GM21515 (cell line): ENCODE results near the gene AEBP1.

Experiments used
- ATAC-seq: cut with Tn5 transposase; IDR thresholded peaks from one replicate; pipeline ENCODE4 v1.9.1; 2021; ENCODE audit not compliant: unreplicated experiment

The AEBP1 gene

DNA sequence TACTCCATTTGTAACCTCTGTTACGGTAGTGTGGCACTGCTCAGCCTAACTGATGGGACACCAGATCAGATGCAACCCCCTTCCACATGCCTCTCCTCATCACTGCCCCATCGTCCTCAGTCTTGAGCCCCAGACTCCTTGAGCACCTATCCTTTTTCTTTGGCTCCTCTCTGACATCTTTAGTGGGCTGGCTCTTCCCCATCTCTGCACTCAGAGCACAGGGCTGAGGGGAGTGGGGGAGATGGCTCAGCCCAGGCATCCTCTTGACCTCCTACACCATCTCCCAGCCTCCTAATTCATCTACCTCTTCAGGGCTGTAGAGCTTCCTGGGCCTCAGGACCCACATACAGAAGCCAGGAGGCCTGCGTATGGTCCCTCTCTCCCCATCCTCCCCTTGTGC, 20.3 kb upstream of the AEBP1 start:
- ATAC-seq: no peak

DNA sequence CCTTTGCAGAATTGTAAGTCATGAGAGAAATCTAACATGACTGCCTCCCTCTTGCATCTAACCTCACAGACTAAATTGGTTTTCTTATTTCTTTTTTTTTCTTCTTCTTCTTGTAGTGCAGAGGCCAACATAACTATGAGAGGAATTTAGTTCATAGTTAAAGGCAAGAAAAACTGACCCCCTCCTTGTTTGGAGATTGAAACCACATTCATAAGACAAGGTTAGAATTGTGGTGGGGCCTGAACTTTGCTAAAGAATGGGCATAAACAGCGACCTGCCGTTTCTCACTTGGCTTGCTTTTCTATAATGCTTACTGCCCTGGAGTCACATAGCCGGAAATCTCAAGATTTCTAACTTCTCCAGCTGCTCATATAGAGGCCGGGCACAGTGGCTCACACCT, 19.4 kb upstream of the AEBP1 start:
- ATAC-seq: no peak

DNA sequence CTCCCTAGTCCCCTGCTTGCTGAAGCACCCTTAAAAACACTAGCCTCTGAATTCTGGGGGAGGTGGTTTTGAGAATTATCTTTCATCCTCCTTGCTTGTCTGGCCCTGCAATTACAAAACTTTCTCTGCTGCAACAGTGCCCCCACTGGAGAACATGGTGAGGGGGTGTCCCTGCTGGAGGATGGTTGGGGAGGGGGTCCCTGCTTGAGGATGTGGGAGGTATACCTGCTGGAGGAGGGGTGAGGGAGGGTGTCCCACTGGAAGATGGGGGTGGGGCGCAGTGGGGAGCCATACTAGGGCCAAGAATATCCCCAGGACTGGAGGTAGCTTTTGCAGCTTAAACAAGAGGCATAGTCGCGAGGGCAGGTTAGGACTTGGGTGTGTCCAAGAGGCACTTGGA, 18.6 kb upstream of the AEBP1 start:
- no peak for ATAC-seq

- no peak for ATAC-seq
These were observed 17.5 kb upstream of the AEBP1 start for GRCh38 chr7:44086627-44087026.

DNA sequence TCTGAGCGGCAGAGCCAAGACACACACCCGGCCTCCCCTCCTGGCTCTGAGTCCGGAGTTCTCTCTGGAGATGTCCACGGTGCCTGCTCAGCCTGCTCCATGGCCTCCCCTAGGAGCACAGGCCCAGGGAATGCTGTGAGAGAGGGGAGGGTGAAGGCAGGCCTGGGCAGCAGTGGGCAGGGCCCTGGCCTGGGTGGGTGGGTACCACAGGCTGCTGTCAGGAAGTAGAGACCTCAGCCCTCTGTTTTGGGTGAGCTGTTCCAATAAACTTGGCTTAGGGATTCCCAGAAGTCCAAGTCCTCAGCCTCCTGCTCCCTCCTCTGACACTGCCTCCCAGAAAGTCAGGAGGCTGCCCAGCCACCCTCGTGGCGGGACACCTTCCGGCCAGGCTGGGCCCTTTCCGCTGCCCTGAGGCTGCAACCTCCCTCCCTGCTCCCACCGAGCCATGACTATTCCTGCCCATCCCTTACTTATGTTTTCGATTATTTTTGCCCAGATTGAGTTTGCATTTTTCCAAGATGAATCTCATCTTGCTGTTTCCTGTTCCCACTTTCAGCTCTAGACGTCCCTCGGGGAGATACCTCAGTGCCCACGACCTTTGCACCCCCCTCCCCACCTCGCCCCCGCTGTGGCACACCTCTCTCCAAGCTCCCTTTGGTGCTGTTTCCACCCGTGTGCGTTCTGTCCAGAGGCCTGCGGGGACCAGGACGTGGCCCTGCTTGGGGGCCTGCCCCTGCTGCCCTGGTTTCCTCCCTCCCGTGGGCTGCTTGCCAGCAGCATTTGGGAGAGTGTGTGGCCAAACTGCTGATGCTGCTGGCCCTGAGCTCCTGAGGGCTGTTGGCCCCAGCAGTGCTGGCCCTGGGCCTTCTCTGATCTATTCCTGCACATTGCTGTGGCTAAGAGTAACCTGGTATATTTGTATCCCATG, 16.0 kb upstream of the AEBP1 start:
- ATAC-seq: no peak

DNA sequence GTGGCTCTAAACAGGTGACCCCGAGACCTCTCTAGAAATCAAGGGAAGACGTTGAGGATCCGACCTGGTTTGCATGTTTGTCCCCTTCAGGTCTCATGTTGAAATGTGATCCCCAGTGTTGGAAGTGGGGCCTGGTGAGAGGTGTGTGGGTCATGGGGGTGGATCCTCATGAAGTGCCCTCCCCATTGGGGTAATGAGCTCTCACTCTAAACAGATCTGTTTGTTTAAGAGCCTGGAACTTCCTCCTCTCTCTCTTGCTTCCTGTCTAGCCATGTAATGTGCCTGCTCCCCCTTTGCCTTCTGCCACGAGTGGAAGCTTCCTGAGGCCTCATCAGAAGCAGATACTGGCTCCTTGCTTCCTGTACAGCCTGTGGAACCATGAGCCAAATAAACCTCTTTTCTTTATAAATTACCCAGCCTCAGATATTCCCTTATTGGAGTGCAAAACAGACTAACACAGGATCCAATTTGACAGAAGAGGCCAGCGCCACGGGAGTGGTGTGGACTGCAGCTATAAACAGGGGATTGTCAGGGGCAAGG, 11.0 kb upstream of the AEBP1 start:
- ATAC-seq: no peak

GRCh38 chr7:44094365-44094764, 9.8 kb upstream of the AEBP1 start:
- ATAC-seq: no peak

- ATAC-seq: no peak
These were observed 9.1 kb upstream of the AEBP1 start for GRCh38 chr7:44094883-44095592.

- ATAC-seq: no peak
These were observed 8.4 kb upstream of the AEBP1 start for GRCh38 chr7:44095781-44096180.

DNA sequence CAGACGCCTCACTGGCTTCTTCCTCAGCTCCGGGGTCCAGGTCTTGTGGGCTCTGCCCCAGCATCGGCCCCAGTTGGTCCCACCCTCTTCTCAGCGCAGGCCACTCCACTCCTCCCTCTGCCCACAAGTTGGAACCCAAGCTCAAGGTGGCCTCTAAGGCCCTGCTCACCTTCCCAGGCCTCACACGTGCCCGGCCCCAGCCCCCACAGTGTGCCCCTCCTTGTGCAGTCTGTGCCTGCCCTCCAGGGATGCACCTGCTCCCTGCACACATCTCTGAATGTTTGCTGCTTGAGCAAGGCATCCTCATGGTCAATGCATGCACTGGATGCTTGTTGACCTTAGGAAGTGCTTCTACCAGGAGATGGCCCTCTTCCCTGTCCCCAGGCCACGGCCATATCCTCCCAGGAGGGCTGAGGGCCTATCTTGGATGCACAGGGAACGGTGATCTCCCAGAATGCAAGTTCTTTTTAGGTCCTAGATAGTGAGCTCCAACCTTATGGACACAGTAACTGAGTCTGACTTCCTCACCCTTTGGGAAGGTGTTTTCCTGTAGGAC, 7.7 kb upstream of the AEBP1 start:
- no peak for ATAC-seq

GRCh38 chr7:44097064-44097932, 6.8 kb upstream of the AEBP1 start:
- ATAC-seq: no peak

GRCh38 chr7:44098092-44099068, 5.8 kb upstream of the AEBP1 start:
- ATAC-seq: no peak

DNA sequence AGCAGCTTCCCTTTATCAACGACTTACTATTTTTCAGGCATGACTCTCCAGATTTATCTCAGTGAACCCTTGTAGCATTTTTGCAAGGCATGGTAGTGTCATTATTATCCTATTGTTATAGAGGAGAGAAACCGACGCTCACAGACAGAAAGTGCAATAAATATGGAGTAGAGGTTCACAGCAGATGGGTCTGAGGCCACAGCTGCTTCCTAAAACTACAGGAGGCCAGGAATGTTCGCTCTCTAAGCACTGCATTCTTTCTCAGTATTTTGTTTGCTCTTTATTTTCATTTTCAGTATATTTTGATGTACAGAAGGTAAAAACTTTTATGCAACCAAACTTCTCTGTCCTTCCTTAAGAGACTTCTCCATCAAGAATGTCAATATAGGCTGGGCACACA, 4.5 kb upstream of the AEBP1 start:
- ATAC-seq: no peak

DNA sequence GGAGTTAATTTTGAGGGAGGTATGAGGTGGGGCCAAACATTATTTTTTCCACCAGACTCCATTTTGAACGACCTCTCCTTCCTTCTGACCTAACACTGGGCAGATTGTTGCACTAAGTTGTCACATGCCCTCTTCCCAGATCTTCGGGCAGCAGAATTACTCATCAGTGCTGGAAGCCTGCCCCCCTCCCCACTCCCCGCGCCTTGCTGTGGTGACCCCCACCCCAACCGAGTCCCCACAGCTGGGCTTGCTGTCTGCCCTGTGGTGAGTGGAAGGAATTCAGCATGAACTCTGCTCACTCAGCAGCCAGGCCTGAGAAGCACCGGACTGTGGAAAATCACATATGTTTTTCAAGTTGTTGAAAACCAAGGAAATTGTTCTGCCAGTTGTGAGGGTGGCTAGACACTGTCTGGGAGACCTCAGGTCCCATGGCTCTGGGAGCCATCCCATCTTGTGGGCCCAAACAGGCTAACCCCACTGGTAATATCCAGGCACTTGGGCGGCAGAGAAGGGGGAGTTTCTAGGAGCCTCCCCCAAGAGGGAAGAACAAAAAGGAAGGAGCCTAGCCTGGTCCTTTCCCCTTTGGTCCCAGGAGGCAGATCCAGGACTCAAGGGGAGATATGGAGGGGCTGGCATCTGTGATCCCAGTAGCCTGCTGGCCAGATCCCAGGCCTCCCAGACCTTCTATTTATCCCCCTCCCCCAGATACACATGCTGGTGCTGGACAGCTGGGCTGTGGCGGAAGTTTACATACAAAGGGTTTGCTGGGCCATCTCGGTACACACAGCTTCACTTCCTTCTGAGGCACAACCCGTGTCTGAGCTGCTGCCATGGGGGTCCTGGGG, 3.5 kb upstream of the AEBP1 start:
- no peak for ATAC-seq

GRCh38 chr7:44101303-44101965, 2.7 kb upstream of the AEBP1 start:
- ATAC-seq: no peak

DNA sequence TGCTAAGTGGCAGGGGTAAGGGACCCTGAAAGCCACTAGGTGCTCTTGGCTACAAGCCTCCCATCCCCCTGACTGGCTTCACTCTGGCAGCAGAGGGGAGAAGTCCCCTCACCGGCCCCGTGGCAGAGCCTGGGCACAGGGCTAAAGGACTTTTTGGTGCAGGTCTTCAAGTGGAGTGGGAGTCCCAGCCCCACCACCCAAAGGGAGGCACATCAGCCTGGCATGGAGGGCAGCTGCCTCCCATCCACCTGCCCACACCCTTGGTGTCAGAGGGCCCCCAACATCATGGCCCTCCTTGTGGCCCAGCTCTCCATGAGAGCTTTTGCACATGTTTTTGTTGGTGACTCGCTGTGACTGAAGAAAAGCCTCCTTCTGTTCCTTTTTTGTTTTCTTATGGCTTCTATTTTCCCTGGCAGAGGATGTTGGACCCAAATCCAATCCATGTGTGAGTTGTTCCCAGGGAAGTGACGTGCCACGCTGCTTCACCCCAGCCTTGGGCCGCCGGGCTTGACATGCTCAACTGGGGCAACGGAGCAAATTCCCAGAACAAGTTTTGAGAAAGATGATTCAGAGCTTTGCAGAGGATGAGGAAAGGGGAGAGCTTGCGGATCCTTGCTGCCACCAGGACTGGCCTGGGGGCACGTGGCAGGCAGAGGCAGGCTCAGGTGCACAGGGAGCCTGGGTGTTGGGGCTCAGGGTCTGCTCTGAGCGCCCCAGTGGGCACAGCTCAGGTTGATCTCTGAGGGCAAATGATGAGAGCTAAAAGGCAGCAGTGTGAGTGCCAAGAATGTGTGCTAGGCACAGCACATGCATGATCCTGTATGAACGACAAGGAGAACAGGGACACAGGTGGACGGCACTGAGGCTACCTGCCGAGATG, 1.9 kb upstream of the AEBP1 start:
- ATAC-seq: no peak

- no peak for ATAC-seq
These were observed 1.1 kb upstream of the AEBP1 start for GRCh38 chr7:44102846-44103565.
